Measurements from ENCODE around the gene TTC28.

TTC28 gene

DNA sequence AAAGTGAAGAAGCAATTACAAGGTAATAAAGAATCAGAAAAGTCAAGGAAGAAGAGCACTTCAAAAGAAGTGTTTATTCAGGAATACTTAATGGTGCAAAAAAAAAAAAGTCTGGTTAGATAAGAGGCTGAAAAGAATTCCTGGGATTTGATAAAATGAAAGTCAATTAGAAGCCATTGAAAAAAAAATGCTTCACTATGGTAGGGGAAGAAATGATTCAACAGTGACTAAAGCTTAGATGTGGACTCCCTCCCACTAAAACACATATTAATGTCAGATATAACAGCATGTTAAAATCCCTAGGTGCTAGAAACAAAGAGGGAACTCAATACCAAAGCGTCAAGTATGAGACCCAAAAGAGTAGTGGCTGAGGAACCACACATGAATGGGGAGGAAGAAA is 425.2 kb downstream of the TTC28 start:
- DNase-seq = no peak

DNA sequence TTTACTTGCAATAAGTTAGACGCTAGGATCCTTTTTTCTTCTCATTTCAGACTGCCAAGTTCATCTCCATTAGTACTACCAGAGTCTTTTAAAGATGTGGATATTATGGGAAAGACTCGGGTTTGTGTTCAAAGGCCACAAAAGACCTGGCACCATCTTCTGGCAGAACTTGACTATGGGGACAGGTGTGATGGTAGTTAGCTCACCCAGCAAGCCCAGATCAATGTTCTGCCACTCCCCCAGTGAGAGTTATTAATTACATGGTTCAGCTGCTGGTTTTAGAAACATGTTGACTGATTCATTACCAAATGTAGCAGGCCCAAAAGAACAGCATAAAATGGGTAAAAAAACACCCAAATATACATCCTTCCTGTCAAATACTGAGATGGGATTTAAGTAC is 427.1 kb downstream of the TTC28 start:
- no peak for DNase-seq

DNA sequence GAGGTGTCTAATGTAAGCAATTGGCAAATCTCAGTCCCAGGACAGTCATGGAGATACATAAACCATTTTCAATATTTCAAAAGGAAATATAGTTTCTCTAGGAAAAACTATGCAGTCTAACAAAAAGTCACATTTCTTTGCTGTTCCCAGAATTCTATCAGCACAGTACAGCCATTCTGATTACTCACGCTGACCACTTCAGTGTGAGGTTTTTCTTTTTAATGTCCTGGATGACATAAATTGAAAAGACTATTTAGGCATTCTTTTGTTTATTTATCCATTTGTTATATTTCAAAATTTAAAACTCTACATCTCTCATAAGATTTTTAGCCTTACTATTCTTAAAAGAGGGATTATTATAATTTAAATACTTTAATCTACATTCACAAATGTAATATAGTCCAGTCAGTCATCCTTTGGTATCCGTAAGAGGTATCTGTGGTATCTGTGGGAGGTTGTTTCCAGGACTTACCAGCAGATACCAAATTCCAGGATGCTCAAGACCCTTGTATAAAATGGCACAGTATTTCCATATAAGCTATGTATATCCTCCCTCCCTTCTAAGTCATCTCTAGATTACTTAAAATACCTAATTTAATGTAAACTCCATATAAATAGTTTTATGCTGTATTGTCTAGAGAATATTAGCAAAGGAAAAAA is 429.5 kb downstream of the TTC28 start:
- no peak for DNase-seq

DNA sequence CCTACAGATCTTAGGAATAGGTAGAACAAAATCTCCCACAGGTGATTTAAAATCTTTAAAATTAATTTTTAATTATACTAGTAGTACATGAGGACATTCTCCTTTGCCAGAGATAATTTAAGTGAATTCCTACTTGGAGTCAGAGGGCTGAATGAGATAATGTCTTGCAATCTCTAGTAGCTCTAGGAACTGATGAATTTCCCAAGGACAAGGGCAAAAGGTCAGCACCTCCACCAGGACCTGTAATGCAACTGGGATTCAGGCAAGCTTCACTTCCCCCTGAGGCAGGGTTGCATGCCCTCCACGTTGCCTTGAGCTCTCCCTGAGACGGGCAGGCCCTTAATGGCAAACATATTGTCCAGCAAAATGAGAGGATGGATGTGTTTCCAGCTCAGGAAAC is 430.2 kb downstream of the TTC28 start:
- no peak for DNase-seq

DNA sequence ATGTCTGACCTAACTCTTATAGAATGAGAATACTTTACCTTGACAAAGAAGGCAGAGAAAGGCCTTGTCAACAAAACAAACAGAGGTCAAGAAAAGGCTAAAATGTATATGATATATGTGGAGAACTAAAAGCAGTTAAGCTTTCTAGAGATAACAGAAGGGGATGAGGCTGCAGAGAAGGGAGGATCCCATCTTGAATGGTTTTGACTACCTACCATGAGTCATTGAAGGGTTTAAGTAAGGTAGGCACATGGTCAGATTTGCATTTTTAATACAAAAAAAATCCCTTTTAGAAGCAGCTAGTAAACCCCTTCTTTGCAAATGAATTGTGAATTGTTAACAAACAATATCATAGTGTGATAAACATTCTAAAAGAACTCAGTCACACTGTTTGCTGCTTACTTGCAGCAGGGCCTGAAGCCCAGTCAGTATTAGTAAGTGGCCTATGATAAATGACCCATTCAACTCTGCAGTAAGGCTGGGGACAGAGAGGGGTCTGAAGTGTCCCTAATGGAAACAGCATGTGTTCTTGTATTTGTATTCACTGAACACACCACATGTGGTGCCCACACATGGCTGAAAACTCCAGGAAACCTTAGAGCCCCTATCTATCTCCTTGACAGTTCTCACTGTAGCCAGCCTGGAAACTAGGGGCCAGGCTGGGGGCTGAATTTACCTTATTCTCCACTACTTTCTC is 431.8 kb downstream of the TTC28 start:
- DNase-seq = no peak

DNA sequence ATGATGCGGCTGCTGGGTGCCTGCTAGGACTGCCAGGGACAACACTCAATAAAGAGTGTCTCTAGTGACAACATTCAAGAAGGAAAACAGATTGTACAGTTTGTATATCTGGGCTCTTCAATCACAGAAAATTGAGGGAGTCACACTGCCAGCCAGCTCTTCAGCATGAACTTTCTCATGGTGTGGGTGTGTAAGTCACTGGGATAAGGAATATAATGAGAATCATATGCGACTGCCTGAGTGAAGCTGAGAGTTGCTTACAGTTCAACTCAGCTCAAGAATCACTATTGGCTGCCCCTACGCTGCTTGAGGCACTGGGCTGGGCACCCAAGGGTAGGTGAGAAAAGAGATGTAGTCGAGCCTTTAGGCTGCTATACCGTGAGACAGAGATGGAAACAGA is 432.5 kb downstream of the TTC28 start:
- no peak for DNase-seq

DNA sequence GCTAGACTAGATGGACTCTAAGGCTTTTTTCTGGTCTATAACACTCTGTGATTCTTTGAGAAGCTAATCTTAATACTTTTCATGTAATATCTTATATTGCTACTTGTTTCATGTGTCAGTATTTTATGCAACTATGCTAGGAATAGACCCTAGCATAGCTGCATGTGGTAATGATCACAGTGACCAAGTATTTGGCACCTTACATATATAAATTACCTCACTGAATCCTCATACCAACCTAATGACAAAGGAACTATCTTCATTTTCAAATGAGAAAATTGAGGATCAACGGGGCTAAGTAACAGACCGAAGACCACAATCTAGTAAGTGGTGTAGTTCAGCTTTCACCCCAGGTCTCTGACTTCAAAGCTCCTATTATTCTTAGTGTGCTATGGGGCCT is 433.2 kb downstream of the TTC28 start:
- no peak for DNase-seq

DNA sequence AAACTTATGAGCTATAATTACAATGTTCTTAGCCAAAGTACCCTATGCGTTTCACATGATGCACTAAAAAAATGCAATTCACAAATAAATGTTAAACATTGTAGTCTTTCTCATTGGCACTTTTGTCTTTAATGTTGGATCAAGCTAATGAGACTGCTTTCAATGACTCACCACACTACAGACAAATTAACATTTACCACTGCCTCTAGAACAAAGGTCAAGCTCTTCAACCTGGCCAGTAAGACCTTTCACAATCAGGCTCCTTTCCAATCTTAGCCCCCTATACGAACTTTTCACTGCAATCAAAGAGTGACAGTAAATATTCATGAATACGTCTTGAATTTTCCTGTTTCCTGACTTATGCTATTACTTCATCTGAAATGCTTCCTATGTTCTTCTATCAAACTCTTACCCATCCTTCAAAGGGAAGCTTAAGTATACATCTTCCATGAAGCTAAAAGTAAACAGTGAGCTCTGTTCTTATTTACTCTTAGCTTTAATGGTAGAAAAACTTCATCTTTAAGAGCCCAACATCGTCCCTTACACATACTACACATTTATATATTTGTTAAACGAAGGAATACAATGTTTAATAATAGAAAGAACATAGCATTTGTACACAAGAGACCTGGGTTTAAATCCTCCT is 433.9 kb downstream of the TTC28 start:
- DNase-seq = no peak

DNA sequence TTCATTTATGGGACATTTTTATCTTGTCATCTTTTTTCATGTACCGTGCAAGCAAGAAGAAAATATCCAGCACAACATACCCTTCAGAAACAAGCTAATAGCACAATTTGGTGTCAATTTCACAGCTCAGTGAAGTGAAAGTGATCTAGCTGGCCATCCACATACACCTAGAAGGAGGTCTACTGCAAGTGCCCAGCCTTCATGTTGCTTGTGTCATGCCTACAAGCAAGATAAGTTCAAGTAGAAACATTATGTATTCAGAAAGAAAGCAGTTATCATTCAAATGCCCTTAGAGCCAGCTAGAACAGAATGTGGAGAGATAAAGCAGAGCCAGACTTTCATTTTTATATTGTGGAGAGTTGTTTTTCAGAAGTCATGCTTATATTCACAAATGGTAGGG is 434.9 kb downstream of the TTC28 start:
- DNase-seq = no peak

DNA sequence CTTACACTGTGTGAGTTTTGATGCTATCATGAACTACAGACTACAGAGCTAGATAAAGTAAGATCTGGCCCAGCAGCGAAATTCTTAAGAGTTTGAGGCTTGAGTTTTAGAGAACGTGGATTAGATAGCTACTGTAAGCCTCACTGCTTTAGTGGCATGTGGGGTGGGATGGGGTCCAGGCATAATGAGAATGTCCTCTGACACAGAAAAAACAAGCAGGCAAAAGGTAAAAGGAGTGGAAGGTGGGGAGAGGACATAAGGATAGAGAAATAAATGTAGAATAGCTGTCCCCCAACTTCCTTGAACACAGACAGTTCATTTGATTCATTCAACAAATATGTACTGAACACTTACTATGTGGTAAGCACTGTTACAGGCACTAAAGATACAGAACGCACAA is 436.1 kb downstream of the TTC28 start:
- no peak for DNase-seq

DNA sequence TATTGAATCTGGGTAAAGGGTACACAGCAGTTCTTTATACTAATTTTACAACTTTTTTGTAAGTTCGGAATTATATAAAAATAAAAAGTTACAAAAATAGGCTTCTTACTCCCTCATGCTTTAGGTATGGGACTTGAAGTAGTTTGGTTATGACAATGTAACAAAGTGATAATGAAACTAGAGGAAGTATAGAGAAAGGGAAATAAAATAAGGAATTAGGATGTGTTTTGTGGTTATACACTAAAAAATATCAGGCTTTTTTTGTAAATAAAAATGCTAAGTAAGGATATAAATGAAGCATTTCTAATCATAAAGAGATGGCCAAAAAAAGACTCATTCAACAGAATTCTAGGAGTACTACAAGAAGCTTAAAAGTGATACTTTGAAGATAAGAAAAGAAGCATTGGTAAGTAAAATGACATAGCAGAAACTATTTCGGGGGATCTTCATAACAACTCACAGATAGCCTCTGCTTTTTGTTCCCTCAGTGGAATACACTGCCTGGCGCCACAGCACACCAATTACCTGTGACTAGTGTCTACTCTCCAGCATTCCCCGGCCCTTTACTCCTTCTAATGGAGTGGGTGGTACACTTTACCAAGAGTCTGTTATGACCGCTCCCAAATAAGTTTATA is 437.9 kb downstream of the TTC28 start:
- no peak for DNase-seq

DNA sequence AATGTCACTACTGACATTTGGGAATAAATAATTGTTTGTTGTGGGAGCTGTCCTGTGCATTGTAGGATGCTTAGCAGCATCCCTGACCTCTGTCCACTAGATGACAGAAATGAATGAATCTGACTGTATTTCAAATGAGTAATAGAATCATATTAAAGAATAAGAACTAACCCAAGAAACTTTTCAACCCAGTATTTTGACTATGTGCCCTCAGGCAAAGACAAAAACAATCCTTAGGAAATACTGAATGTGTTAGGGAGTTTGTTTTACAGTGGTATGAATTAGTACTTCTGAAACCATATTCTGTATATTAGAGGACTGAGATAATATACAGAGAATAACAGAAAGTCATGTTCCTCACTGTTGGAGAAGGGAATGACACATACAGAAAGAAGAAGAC is 439.7 kb downstream of the TTC28 start:
- no peak for DNase-seq

DNA sequence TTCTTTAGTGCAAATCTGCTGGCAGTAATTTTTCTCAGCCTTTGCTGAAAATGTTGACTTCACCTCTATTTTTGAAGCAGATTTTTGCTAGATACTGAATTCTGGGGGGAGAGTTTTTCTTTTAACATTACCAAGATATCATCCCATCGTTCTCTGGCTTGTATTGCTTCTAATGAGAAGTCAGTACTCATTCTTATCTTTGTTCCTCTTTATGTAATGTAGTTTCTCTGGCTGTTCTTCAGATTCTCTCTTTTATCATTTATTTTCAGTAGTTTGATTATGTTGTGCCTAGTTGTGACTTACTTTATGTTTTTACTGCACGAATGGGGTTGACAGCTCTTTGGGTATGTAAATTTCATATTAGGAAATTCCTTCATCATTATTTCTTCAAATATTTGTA is 441.9 kb downstream of the TTC28 start:
- DNase-seq = no peak

DNA sequence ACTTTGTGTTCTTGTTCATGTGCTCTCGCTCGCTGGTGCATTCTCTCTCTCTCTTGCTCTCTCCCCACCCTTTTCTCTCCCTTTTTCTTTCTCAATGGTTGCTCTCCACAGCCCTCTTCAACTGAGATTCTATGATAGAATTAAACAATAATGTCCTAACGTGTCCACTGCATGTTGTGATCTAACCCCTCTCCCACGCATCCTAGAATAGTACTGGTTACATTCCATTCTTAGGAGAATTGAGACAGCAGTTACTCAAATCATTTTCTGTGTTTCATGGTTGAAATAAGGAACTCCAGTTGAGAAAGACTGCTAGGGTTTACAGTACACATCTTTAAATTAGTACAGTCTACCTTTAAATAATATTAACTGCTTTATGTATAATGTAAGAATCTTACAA is 442.5 kb downstream of the TTC28 start:
- DNase-seq = no peak

DNA sequence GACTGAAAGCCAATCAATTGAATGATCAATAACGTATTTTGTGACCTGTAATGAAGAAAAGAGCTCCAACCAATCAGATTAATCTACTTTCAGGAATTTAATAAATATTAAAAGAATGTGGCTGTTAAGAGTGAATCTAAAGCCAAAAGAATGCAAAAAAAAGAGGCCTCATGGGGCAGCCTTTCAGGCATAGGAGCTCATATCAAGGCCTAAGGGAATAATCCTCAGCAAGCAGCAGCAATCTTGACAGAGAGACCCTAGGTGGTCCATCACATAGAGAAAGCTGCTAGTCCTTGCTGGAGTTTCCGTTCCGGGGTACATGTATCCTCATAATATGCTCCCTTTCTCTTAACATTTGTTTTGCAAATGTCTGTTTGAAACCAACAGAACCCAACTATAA is 447.4 kb downstream of the TTC28 start:
- no peak for DNase-seq

DNA sequence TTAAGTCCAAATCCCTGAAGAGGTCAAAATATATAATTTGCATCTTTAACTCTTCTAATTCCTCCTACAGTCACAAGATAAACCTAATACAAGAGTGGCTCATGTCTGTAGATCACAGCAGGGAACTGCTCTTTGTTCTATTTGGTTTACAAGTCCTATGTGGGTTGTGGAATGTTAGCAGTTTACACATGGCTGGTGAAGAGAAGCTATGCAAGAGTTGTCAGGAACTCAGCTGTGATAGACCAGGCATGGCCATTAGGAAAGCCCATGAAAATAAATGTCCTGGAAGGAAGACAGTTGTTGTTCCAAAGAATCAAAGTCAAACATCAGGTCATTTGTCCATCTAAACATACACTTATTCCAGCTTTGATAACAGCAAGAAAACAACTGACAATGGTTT is 448.2 kb downstream of the TTC28 start:
- no peak for DNase-seq

DNA sequence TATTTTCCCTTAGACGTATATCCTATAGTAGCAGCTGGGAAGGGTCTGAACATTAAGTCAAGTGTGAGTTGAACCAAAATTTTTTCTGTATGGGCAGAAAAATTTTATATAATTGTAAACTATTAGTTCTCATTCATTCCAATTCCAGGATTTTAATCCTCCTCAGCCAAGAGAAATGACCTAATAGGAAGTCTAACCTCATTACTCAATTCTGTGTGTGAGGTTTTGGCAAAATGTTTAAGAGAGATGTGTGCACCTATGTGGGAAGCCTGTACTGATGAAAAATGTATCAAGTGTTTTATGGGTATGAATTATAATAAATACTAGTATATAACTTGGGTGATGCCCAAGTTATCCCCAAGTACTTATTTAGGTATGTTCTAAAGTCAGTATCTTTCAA is 449.0 kb downstream of the TTC28 start:
- no peak for DNase-seq

DNA sequence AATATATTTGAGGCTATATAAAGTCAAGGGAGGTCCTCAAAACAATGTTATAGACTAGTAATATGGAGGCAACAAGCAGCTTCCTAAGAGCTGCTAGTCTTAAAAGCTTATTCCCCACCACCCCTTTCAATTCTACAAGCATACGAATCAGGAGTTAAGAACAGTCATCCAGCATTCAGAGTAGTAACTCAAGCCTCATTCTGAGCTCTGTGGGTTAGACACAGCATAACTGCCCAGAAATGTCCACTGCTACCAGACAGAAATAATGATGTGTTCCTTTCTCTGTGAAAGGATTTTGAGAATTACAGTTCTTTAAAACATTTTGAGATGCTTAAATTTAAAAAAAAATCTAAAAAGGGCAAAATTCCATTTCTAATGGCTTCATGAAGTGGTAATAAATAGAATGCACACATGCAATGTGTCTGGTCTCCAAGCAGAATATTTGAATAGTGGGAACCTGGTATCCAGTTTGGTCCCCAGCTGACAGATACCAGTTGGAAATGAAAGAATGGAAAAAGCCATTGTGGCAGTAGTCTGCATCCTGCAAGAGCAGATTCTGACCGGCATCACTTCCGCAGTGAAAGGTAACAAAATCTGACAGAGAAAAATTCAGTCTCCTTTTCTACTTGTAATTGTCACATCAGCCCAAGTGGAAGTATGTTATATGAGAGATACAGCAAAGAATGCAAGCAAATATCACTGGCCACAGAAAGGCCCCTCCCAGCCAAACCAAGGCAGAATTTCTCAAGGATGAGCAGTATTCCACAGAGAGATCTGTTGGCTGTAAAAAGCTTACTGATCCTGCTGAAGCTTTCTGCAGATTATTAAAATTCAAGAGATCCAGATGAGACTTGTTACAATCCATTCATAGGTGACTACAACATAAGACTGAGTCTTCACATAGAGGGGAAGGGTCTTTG is 449.8 kb downstream of the TTC28 start:
- DNase-seq = no peak

DNA sequence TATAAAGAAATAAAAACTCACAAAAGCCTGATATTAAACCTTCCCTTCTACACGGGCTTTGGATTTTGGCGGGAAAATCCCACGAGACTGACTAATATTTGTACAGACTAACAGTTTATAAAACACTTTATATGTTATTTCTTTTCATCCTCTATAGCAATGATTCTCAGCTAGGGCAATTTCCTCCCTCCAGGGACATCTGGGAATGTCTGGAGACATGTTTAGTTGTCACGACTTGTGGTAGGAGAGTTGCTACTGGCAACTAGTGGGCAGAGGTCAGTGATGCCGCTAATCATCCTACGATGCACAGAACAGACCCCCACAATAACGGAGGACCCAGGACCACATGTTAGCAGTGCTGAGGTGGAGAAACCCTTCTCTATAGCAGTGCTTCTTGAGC is 455.8 kb downstream of the TTC28 start:
- DNase-seq = no peak

DNA sequence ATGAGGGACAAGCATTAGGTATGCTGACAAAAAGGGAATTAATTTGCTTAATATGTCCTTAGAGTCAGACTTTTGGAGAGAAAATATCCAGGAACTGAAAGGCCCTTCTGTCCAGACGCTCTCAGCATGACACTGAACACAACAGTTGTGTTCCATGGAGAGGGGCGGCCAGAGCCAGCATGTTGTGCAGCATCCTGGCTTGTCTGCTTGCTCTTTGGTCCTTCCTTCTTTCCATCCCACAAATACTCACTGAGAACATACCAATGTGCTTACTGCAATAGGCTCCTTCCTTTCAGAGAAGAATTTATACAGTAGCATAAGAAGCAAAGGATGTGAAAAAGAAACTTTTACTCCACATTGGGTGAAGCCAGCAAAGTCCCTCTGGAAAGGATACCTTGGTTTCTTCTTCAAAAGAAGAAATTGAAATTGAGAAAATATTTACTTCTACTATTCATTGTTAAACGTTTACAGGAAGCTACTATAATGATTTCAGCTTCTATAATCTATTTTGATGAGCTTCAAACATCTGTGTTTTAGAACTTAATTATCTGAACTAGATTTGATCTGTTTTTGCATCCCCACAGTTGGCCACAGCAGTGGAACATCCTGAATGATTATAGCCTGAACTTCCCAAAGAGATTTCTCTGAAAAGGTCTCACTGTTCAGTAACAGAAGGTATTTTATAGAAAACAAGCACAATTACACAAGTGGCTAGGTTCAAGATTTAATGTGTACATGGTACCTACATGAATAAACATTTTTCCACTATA is 456.5 kb downstream of the TTC28 start:
- DNase-seq = no peak

DNA sequence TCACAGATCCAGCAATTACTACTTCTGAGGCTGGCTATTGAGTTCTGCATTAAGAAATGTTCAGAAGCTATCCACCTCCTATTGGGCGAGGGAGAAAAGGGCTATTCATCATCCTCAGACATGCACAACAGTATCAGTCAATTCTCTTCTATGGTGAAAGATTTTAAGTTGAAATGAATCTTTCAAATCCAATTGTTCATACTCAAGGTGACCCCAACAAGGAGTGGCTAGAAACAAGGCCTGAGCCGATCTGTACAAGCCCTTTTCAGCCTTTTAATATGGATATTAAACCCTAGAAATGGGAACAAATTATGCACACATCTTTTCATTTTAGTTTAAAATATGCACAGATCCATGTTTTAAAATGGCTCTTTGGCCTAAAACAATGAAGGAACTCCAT is 457.1 kb downstream of the TTC28 start:
- DNase-seq = no peak

DNA sequence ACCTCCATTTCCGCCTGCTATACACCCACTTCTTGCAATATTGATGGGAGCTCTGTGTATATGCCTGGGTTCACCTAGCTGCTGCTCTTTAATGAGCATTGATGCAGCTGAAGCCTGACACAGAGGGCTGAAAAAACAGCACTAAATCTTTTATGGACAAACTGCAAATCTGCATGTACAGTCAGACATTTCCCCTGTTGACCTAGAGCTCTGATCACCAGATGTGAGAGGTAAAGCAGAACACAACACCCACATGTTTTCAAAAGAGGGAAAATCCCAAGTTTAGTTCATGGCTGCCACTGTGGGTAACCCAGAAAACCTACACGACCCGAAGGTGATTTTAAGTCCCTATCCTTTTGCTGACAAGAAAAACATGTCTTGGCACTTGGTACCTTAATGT is 457.6 kb downstream of the TTC28 start:
- no peak for DNase-seq

All from CD4-positive, alpha-beta T cell treated with Interleukin-17A for 1 hour (primary cell).